Limb (tissue), 2 donors: Measurements from ENCODE around the gene NFKBIE.
"Not testable (repeated sequence)": the region's sequence is repeated elsewhere in the genome, so short reads cannot be mapped to it uniquely, and the experiment has no call there.

Experiments used
- DNase-seq, 2 donors: peaks; one replicate each; pipeline ENCODE4 v3.0.0-alpha.2; 2016; ENCODE audit errors: extremely low spot score in 2 of 2

The NFKBIE gene

GRCh38 chr6:44245912-44246662, 19.3 kb downstream of the NFKBIE start:
- peak; percentile 88 to 95 for DNase-seq

DNA sequence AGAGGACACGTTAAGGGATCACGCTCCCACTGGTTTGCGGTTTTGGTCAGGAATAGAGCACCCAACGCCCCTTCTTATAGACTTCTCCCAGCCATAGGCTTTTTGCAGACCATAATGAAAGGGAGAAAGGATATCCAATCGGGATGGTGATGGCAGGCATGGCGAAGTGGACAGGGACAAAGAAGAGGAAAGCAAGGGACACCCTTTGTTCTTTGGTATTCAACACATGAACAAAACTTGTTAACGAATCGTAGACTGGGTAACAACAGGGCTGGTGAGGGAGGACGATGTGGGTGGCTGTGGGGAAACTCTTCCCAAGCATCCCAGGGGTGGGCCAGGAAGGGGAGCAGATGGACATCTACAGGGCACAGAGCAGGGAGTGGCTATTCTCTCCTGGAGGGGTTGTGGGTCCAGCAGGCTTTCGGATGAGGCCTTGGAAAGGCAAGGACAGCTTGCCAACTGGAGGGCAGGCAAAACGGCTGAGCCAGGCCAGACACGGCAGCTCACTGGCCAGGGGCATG, 19.9 kb downstream of the NFKBIE start:
- no peak for DNase-seq

DNA sequence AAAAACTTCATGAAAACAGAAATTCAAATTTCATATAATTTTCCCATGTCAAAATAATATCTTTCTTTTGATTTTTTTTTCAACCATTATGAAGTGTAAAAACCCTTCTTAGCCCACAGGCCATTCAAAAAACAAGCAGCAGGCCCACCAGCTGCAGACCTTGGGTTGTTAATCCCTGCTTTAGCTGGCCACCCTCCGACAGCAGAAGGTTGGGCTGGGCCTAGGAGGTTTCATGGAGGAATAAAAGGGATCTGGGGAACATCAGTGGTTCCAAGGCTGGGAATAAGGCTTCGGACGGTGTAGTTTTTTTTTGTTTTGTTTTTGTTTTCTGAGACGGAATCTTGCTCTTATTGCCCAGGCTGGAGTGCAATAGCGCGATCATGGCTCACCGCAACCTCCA, 22.0 kb downstream of the NFKBIE start:
- DNase-seq: no peak

DNA sequence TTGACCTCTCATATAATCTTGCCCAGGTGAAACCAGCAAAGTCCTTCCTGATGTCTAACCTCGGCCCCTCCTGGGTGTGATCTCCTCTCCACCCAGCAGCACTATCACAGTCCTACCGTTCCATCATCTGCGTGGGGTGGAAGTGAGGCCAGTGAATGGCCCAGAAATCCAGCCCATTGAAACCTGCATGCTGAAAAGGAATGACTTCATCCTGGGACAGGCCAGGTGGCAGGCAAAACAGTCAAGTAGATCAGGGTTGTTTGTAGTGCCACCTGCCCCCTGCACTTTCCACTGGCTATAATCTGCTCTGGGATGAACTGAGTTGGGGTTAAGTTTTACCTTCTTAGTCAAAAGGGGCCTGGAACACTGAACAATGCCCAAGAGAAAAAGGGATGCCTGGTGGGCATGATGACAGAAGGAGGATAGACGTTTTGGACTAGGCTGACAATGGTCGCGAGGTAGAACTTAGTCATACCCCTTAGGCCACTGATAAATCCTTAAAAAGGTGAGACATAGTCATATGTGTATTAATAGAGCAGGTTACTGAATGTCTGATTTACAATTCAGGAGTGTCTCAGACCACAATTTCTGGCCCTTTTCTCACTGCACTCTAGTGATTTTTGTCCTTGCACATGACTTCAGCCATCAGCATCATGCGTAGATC, 26.5 kb downstream of the NFKBIE start:
- DNase-seq: no peak

- peak; percentile 62 to 91 for DNase-seq
Measured at GRCh38 chr6:44237813-44238433, 27.4 kb downstream of the NFKBIE start.

GRCh38 chr6:44237021-44237812, 28.1 kb downstream of the NFKBIE start:
- DNase-seq: peak; percentile 79

GRCh38 chr6:44235891-44236516, 29.3 kb downstream of the NFKBIE start:
- DNase-seq: no peak

DNA sequence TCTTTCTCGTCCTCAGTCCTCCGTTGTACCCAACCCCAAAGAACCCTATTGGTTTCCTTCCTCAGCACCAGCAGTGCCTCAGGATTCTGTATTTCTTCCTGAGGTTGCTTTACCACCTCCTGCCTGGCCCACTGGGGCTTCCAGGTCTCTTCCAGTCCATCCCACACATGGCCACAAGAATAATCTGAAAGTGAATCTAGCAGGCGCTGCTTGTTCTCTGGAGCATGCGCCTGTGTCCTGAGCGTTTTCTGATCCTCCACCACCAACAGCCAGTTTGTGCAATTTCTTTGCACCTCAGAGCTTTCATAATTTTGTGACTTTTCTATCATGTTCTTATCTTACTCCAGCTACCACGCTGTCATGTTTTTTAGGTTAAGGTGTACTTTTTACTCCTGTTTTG, 30.1 kb downstream of the NFKBIE start:
- DNase-seq: no peak

GRCh38 chr6:44234101-44235025, 31.0 kb downstream of the NFKBIE start:
- peak; percentile 48 to 71 for DNase-seq

DNA sequence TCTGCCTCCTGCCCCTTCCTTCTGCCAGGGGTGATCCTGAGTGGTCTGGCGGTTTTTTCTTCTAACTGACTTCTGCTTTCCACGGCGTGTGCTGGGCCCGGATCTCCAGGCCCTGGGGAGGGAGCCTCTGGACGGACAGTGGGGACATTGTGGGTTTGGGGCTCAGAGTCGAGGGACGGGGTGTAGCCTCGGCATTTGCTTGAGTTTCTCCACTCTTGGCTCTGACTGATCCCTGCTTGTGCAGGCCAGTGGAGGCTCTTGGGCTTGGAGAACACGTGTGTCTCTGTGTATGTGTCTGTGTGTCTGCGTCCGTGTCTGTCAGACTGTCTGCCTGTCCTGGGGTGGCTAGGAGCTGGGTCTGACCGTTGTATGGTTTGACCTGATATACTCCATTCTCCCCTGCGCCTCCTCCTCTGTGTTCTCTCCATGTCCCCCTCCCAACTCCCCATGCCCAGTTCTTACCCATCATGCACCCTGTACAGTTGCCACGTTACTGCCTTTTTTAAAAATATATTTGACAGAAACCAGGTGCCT, 31.7 kb downstream of the NFKBIE start:
- DNase-seq: no peak

DNA sequence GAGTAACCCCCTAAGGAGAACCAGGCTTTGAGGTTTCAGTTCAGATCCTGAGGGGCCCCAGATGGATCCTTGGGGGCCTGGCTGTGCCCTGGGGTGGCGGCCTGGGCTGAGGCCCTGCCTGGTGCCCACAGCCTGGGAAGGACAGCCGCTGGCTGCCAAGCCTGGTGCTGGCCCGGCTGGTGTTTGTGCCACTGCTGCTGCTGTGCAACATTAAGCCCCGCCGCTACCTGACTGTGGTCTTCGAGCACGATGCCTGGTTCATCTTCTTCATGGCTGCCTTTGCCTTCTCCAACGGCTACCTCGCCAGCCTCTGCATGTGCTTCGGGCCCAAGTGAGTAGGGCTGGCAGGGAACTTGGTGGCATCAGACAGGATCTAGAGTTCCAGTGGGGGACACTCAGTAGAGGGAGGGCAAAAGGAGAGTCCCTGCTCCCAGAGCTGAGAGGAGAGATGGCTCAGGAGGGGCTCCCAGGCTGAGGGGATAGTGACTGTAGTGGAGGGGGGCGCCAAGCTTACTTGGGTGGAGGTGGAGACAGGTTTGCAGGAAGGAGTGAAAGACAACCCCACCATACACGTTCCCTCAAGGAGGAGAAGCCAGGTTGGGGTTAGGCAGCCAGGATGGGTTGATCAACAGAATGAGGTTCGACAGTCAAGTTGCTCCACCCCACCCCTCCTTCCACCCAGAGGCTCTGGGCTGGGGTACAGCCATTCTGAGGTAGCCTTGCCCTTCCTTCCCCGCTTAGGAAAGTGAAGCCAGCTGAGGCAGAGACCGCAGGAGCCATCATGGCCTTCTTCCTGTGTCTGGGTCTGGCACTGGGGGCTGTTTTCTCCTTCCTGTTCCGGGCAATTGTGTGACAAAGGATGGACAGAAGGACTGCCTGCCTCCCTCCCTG, 32.4 kb downstream of the NFKBIE start:
- DNase-seq: no peak

DNA sequence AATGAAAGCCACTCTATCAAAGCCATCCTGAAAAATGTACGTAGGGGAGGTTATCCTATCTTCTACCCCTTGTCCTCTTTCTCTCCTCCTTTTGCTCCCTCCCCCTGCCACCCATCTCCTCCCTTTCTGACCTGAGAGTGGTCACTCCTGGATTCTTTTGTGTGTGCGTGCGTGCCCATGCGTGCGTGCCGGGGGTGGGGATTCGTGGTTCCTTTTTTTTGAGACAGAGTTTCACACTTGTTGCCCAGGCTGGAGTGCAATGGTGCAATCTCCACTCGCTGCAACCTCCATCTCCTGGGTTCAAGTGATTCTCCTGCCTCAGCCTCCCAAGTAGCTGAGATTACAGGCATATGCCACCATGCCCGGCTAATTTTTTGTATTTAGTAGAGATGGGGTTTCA, 33.9 kb downstream of the NFKBIE start:
- DNase-seq: not testable (repeated sequence)

- no peak for DNase-seq
Measured at GRCh38 chr6:44230034-44230675, 35.2 kb downstream of the NFKBIE start.

GRCh38 chr6:44229376-44230033, 35.8 kb downstream of the NFKBIE start:
- no peak for DNase-seq

- no peak for DNase-seq
Measured at GRCh38 chr6:44228836-44229235, 36.5 kb downstream of the NFKBIE start.

GRCh38 chr6:44228433-44228832, 36.9 kb downstream of the NFKBIE start:
- no peak for DNase-seq

GRCh38 chr6:44228031-44228430, 37.3 kb downstream of the NFKBIE start:
- DNase-seq: no peak
